Activated naive CD8-positive, alpha-beta T cell treated with anti-CD3 and anti-CD28 coated beads, Interleukin-2, amount 10 ng/mL, durations not matched to agents 7 days and 5 days (primary cell): ENCODE data around the gene DDX49. TPM values are rescaled to one million over a fixed set of nuclear protein-coding genes. Genes with fewer than 3 reads are reported as not detected.

Experiments used
- ATAC-seq: fragments of 150-1000 bp; cut with Tn5 transposase; one replicate; pipeline ENCODE4 v1.10.0; 2021; ENCODE audit warnings: low read depth, moderate library complexity
- POLR2A ChIA-PET: fragments of 350-600 bp; sonication (Branson Sonifier 250); formaldehyde crosslinking; loops from one replicate; lab custom pipeline; 2021; ENCODE audit warnings: antibody characterized with exemption; lab: Charles Lee
- DNase-seq: peaks from one replicate; pipeline ENCODE4 v3.0.0; 2021
- H3K27ac Mint-ChIP-seq: one replicate; pipeline ENCODE4 v1.8.0; 2022; ENCODE audit warnings: mild to moderate bottlenecking, mixed read lengths
- H3K27me3 Mint-ChIP-seq: one replicate; pipeline ENCODE4 v1.8.0; 2022; ENCODE audit warnings: mild to moderate bottlenecking, moderate library complexity, mixed read lengths
- H3K36me3 Mint-ChIP-seq: one replicate; pipeline ENCODE4 v1.8.0; 2021; ENCODE audit warnings: mild to moderate bottlenecking, mixed read lengths
- H3K4me1 Mint-ChIP-seq: one replicate; pipeline ENCODE4 v1.8.0; 2021; ENCODE audit warnings: mixed read lengths
- H3K4me3 Mint-ChIP-seq: one replicate; pipeline ENCODE4 v1.8.0; 2022; ENCODE audit warnings: mild to moderate bottlenecking, moderate library complexity, mixed read lengths
- H3K9me3 Mint-ChIP-seq: one replicate; pipeline ENCODE4 v1.8.0; 2021; ENCODE audit warnings: mixed read lengths
- total RNA-seq, 2 experiments: library from RNA; stranded (reverse); gene quantifications; one replicate each; pipeline ENCODE4 v1.2.3, GENCODE V29; 2021

Gene DDX49, protein sequence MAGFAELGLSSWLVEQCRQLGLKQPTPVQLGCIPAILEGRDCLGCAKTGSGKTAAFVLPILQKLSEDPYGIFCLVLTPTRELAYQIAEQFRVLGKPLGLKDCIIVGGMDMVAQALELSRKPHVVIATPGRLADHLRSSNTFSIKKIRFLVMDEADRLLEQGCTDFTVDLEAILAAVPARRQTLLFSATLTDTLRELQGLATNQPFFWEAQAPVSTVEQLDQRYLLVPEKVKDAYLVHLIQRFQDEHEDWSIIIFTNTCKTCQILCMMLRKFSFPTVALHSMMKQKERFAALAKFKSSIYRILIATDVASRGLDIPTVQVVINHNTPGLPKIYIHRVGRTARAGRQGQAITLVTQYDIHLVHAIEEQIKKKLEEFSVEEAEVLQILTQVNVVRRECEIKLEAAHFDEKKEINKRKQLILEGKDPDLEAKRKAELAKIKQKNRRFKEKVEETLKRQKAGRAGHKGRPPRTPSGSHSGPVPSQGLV
- 10 to 100 TPM; 42.3 to 42.8 TPM for total RNA-seq

DNA sequence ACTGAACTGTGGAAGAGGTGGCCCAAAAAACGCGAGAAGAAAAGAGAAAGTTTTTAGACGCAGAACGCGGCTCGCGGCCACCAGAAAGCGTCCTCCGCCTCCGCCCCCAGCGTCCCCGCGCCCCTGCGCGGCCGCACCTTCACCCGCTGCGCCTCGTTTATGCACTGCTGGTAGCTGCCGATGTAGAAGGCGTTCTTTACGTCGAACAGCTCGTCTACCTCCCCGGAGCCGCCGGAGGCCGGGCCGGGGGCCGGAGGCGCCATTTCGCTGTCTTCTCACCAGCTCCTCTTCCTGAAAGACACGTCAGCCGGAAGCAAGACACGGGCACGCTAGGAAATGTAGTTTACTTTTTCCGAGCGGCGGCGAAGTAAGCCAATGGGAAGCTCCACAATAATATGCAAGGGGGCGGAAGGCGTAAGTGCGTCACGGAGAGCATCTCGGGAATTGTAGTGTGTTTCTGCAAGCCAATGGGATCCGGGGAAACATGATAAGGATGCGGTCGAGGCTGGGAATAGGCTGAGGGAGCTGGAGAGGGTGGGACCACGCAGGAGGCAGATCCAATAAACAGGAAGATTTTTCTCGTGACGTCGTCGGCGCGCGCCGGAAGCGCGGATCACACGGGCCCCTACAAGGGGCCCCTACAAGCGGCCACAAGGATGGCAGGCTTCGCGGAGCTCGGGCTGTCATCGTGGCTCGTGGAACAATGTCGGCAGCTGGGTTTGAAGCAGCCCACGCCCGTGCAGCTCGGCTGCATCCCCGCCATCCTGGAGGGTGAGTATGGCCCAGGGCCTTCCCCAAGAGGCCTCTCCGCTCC, at the start of gene DDX49, which contains the start of gene COPE:
Gene DDX49 (plus strand): TSS at position 630 of the 814 bp plus-strand sequence. CDS start 27 bp downstream, at position 657.
Gene COPE (minus strand): TSS at position 302 of the 814 bp plus-strand sequence. CDS start 39 bp downstream, at position 263.
- peak within 1 kb of the TSS; percentile 94 for H3K27ac Mint-ChIP-seq
- ATAC-seq (peak; percentile 93), DNase-seq (peak; percentile 94)
- POLR2A ChIA-PET, result interaction anchor here (0.8 to 1.7 kb wide), 13 partner anchors 10 to 502 kb away, joined by 3 to 16 read pairs (median 3); partner anchors contain the start of genes KXD1, NR2C2AP, SLC25A42 and UBA52
- peaks cover 16% of the 10 kb centered on the region for H3K4me1 Mint-ChIP-seq
- peak within 1 kb of the TSS; percentile 93 for H3K4me3 Mint-ChIP-seq
- H3K9me3 Mint-ChIP-seq, result no peaks in the 10 kb centered on the region
- no peaks in the 10 kb centered on the region for H3K27me3 Mint-ChIP-seq
- peaks cover 10% of the 10 kb centered on the region for H3K36me3 Mint-ChIP-seq

DNA sequence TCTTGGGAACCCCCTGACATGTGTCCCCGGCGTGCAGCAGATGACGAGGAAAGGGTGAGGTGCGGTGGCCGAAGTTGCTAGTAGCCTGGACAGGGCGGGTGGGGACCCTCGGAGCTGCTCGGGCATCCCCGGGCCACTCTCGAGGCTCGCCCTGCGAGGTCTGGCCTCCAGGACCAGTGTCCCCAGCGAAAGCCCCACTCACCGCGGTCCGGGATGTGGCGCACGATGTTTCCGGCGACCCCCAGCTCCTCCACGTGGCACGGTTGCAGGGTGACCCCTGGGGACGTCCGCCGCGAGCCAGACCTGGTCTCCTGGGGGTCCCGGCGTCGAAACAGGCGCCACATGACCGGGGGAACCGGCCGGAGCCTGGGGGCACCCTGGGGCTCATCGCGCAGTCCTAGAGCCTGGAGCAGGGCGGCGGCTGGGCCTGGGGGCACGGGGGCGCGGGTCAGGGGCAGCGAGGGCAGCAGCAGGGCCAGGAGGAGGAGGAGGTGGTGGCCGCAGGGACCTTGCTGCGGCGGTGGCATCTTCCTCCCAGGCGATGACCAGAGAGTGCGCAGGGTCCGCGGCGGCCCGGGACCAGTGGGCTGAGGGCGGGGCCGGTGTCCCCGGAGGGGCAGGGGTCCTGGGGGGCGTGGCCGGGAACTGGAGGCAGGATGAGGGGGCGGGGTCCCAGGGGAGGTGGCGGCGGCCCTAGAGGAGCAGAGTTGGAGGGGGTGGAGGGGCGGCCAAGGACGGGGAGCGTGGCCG, 49.6 kb upstream of the DDX49 start:
- Mint-ChIP-seq H3K9me3 (no peaks in the 10 kb centered on the region), H3K27me3 (peaks cover 3% of the 10 kb centered on the region), H3K4me3 (no peak overlapping the region), H3K36me3 (peaks cover 12% of the 10 kb centered on the region), H3K27ac (no peak overlapping the region), H3K4me1 (peaks cover 3% of the 10 kb centered on the region)
- ATAC-seq, result no peak
- DNase-seq, result no peak
- POLR2A ChIA-PET, result no interaction called here

DNA sequence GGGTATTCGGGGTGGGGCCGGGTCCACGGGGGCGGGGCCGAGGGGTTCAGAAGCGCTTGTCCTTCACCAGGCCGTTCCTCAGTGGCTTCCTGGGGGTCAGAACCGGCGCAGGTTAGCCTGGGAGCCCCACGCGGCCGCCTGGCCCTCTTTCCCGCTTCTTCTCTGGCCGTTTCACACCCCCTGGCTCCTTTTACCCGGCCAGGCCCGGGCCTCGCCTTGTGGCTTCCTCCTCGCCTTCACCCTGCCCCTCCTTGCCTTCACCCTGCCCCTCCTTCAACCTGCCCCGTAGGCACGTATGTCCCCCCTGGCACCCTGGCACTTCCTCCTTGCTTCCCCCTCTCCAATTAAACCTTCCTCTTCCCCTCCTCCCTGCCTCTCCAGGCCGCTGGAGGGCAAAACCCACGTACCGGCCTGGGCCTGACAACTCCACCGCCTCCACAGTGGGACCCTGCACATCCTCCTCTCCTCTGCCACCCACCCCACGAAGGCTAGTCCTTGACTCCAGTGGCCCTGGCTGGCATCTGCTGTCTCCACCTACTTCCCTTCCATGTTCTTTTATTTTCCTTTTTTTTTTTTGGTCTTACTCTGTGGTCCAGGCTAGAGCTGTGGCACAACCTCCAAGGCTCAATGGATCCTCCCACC, 48.9 kb upstream of the DDX49 start:
- H3K27me3 Mint-ChIP-seq, result peaks cover 3% of the 10 kb centered on the region
- POLR2A ChIA-PET, result no interaction called here

DNA sequence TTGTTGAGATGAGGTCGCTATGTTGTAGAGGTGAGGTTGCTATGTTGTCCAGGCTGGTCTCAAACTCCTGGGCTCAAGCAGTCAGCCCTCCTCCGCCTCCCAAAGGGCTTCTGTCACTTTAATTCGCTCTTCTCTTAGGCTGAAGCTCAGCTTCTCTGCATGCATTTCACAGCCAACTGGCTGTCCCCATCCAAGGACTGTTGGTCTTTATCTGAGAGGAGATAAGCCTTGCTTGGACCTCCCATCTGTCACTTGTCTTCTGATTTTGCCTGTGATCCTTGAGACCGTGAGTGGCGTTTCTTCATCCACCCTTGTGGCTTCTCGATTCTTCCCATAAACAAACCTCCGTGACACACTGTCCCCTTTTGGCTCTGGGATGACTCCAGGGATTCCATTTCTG, 48.0 kb upstream of the DDX49 start:
- DNase-seq (no peak), ATAC-seq (no peak)
- H3K4me1 Mint-ChIP-seq, result peaks cover 3% of the 10 kb centered on the region
- H3K27me3 Mint-ChIP-seq, result peaks cover 3% of the 10 kb centered on the region
- H3K36me3 Mint-ChIP-seq, result peaks cover 11% of the 10 kb centered on the region
- POLR2A ChIA-PET, result no interaction called here
- H3K9me3 Mint-ChIP-seq, result no peaks in the 10 kb centered on the region
- no peak overlapping the region for H3K4me3 Mint-ChIP-seq
- no peak overlapping the region for H3K27ac Mint-ChIP-seq

More for the DNA sequence above, 48.9 kb upstream of the DDX49 start:
- H3K4me1 Mint-ChIP-seq, result peaks cover 3% of the 10 kb centered on the region
- no peak overlapping the region for H3K27ac Mint-ChIP-seq
- no peak for ATAC-seq
- peaks cover 12% of the 10 kb centered on the region for H3K36me3 Mint-ChIP-seq
- H3K4me3 Mint-ChIP-seq, result no peak overlapping the region
- no peaks in the 10 kb centered on the region for H3K9me3 Mint-ChIP-seq
- no peak for DNase-seq

DNA sequence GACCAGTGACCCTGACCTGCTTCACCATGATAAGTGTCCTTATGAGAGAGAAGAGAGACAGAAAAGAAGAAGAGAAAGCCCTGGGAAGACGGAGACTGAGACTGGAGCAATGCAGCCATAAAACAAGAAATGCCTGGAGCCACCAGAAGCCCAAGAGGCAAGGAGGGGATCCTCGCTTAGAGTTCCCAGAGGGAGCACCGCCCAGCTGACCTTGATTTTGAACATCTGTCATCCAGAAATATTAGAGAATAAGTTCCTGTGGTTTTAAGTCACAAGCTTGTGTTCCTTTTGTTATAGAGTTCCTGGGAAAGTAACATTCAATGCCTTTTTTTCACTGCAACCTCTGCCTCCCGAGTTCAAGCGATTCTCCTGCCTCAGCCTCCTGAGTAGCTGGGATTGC, 43.8 kb upstream of the DDX49 start:
- POLR2A ChIA-PET, result no interaction called here

DNA sequence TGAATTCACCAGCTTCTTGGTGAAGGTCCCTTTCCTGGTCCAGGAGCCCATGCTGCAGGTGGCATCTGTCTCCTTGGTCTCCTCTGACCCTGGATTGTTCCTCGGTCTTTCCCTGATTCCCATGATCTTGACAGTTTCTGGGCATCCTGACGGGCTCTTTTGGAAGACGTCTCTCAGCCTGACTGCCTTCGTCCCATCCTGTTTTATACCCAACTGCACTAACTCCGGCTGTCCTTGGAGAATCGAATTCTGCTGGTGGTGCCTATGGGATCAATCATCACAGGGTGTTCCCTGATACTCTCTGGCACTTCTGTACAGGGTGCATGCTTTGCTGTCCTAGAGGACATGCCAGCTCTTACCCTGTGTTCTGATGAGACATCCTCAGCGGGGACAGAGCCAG, 42.6 kb upstream of the DDX49 start:
- Mint-ChIP-seq H3K27ac (no peak overlapping the region), H3K4me3 (no peak overlapping the region)
- POLR2A ChIA-PET, result interaction anchor here (0.6 kb wide), 1 partner anchor 317 kb away, joined by 3 read pairs; no protein-coding TSS in a partner anchor

More for the DNA sequence above, 43.8 kb upstream of the DDX49 start:
- DNase-seq (no peak), ATAC-seq (no peak)
- Mint-ChIP-seq H3K4me1 (peaks cover 4% of the 10 kb centered on the region), H3K9me3 (no peaks in the 10 kb centered on the region), H3K27me3 (peaks cover 3% of the 10 kb centered on the region), H3K4me3 (no peak overlapping the region), H3K36me3 (peaks cover 3% of the 10 kb centered on the region), H3K27ac (no peak overlapping the region)

DNA sequence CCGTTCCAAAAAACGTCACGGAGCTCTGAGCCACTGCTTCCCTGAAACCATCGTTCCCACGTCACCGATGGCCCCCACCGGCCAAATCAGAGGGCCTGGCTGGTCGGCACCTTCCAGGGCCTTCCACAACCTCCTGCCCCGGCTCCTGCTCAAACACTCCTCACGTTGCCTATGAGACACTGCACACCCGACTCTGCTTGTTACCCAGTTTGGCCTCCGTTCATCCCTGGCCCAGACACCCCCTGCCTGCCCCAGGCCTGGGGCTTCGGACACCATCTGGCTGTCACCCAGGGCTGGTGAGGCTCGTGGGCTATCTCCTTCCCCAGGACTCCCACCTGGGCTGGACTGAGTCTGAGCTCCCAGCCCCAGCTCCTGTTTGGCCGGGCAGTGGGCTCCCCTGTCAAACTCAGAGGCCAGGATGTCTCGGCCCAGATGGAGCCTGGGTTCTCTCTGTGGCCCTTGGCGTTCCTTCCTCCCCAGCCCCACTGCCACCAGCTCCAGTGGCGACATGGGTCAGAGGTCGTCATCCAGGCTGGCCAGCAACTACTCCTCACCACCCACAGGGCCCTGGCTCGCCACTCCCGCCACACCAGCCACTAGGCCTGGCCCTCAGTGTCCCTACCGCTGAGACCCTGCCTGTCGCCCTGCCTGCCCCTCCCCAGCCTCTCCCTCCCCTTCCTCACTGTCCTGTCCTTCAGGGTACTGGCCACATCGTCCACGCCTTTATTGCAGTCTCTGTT, 41.3 kb upstream of the DDX49 start:
- no peak for DNase-seq
- no peak for ATAC-seq

More for the DNA sequence above, 42.6 kb upstream of the DDX49 start:
- Mint-ChIP-seq H3K27me3 (no peaks in the 10 kb centered on the region), H3K36me3 (no peaks in the 10 kb centered on the region), H3K9me3 (no peaks in the 10 kb centered on the region), H3K4me1 (peaks cover 2% of the 10 kb centered on the region)
- DNase-seq (no peak), ATAC-seq (no peak)

DNA sequence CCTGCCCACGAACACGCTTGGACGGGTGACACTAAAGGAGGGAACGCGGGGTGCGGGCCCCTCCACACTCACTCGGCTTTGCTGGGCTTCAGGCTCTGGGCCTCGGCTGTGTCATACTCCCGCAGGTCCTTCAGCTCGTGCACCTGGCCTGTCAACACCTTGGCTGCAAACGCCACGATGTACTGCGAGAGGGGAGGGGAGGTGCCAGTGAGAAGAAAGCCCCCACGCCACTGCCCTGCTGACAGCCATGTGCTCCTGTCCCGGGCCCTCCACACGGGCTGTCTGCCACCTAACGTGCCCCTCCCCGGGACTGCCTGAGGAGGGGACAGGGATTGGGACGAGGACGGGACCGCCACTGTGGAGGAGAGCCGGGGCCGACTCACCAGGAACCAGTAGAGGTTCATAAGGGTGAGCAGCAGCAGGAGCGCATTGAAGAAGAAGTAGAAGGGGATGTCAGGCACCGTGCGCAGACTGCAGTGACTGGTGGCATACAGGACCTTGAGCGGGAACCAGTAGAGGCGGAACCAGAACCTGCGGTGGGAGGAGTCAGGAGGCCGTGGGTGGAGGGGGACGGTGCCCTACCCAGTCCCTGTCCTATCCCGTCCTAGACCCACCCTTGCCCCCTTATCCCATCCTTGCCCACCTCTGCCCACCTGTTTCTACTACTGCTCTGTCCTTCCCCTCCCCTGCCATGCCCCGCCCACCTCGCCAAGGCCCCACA, 40.5 kb upstream of the DDX49 start:
- Mint-ChIP-seq H3K4me3 (no peak overlapping the region), H3K36me3 (no peaks in the 10 kb centered on the region), H3K27ac (no peak overlapping the region), H3K4me1 (peaks cover 2% of the 10 kb centered on the region), H3K27me3 (no peaks in the 10 kb centered on the region), H3K9me3 (no peaks in the 10 kb centered on the region)
- no peak for ATAC-seq
- POLR2A ChIA-PET, result no interaction called here
- no peak for DNase-seq

More for the DNA sequence above, 41.3 kb upstream of the DDX49 start:
- H3K27me3 Mint-ChIP-seq, result no peaks in the 10 kb centered on the region
- H3K4me3 Mint-ChIP-seq, result no peak overlapping the region
- H3K9me3 Mint-ChIP-seq, result no peaks in the 10 kb centered on the region
- H3K36me3 Mint-ChIP-seq, result no peaks in the 10 kb centered on the region
- no peak overlapping the region for H3K27ac Mint-ChIP-seq
- POLR2A ChIA-PET, result interaction anchor here (0.6 kb wide), 1 partner anchor 218 kb away, joined by 3 read pairs; no protein-coding TSS in a partner anchor
- H3K4me1 Mint-ChIP-seq, result peaks cover 2% of the 10 kb centered on the region

DNA sequence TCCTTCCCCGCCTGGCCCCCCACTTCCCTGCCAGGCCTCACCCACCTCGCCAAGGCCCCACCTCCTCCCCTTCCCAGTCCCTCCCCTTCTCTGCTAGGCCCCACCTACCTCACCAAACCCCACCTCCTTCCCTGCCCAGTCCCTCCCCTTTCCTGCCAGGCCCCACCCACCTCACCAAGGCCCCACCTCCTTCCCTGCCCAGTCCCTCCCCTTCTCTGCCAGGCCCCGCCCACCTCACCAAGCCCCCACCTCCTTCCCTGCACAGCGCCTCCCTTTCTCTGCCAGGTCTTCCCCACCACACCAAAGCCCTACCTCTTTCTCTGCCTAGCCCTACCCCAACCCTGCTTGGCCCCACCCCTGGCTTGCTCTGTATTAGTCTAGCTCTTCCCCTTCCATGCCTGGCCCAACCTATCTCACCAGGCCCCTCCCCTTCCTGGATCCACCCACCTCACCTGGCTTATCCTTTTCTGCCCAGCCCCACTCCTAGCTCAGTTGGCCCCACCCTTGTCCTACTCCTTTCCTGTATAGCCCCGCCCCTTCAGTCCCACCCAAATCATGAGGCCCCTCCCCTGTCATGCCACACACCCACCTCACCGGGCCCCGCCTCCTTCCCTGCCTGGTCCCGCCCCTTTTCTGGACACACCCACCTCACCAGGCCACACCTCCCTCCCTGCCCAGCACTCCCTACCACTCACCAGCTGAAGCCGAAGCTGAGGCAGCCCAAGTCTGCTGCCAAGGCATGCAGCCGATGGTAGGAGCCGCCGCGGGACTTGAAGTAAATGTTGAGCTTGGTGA, 39.7 kb upstream of the DDX49 start:
- Mint-ChIP-seq H3K9me3 (no peaks in the 10 kb centered on the region), H3K4me1 (peaks cover 2% of the 10 kb centered on the region), H3K4me3 (no peak overlapping the region), H3K27me3 (no peaks in the 10 kb centered on the region), H3K27ac (no peak overlapping the region), H3K36me3 (no peaks in the 10 kb centered on the region)
- POLR2A ChIA-PET, result no interaction called here
- ATAC-seq (peak; percentile 61), DNase-seq (no peak)

DNA sequence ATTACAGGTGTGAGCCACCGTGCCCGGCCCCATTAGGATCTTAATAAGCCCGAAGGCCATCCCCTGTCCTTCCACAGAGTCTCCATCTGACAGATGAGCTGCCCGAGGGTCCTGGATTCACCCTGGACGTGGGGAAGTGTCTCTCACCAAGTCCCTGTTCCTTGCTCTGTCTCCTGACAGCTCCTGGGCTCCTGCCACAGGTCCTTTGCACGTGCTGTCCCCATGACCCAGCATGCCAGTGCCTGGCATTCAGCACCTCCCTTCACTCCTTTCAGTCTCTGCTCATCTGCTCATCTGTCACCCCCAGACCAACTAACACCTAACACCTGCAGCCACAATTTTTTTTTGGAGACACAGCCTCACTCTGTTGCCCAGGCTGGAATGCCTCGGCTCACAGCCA, 38.0 kb upstream of the DDX49 start:
- no peak for DNase-seq
- H3K9me3 Mint-ChIP-seq, result no peaks in the 10 kb centered on the region
- no peaks in the 10 kb centered on the region for H3K36me3 Mint-ChIP-seq
- H3K27ac Mint-ChIP-seq, result no peak overlapping the region
- ATAC-seq, result no peak
- no peaks in the 10 kb centered on the region for H3K27me3 Mint-ChIP-seq
- H3K4me1 Mint-ChIP-seq, result peaks cover 2% of the 10 kb centered on the region
- H3K4me3 Mint-ChIP-seq, result no peak overlapping the region
- POLR2A ChIA-PET, result no interaction called here
